GM12892 (cell line): ENCODE data around the gene PCSK6.

ENCODE experiments used
- DNase-seq: peaks from one replicate; pipeline ENCODE4 v3.0.0; 2011; ENCODE audit not compliant: insufficient read length
- FAIRE-seq: peaks from 2 replicates; lab custom pipeline; 2011; peaks lifted over from hg19 to GRCh38; lab: Jason Lieb, UNC
- POLR2A ChIP-seq: IDR thresholded peaks from 2 replicates; pipeline ENCODE4 v1.6.1; 2011; ENCODE audit warnings: low read depth, low read length, control low read depth
- POLR2AphosphoS5 ChIP-seq: IDR thresholded peaks from 2 replicates; pipeline ENCODE4 v1.6.1; 2011; ENCODE audit warnings: low read depth, low read length, control low read depth
- TAF1 ChIP-seq: IDR thresholded peaks from 2 replicates; pipeline ENCODE4 v1.6.1; 2011; ENCODE audit warnings: low read depth, mild to moderate bottlenecking, control low read depth, low read length, borderline replicate concordance

Gene PCSK6

GRCh38 chr15:101434032-101434920 is 55.2 kb downstream of the PCSK6 start:
- no peak for TF ChIP-seq TAF1
- TF ChIP-seq POLR2AphosphoS5: no peak
- TF ChIP-seq POLR2A: no peak
- FAIRE-seq: no peak
- DNase-seq: no peak

DNA sequence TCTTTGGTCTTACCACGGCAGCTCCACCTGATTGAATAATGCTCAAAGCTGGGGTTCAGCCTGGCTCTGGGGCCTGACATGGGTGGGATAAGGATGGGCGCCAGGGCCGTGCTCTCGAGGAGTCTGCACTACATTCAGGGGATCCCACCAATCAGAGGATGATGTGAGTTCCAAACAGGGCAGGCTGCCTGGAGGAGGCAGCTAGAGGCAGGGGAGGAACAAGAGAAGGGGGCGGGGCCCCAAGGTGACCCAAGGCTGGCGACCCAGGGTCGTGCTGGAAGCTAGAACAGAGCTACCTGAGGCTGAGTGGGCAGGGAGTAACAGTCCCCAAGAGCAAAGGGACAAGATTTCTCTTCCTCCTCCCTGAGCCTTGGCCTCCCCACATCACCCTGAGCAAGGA is 56.1 kb downstream of the PCSK6 start:
- no peak for FAIRE-seq
- no peak for TF ChIP-seq TAF1
- no peak for TF ChIP-seq POLR2AphosphoS5
- no peak for TF ChIP-seq POLR2A
- DNase-seq: no peak

DNA sequence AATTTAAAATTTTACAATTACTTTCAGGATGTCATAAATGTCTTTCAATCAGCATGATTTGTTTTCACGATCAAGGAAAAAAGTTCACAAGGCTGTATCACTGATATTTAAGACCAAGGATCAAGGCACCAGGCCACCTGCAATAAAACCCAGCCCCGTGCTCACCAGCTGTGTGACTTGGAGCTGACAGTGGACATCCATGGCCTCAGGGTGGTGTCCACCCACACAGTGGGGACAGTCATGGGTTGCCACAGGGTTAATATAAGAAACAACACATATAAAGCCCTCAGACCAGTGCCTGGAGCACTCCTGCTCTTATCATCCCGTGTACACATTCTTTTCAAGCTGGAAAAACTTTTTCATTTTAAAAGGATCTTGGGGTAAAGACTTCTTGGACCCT is 56.5 kb downstream of the PCSK6 start:
- DNase-seq (no peak), FAIRE-seq (no peak)
- no peak for TF ChIP-seq TAF1
- no peak for TF ChIP-seq POLR2AphosphoS5
- no peak for TF ChIP-seq POLR2A

- no peak for DNase-seq
- TF ChIP-seq POLR2AphosphoS5 (no peak), TAF1 (no peak), POLR2A (no peak)
- FAIRE-seq: no peak
These were observed 57.8 kb downstream of the PCSK6 start for GRCh38 chr15:101431748-101432147.

- FAIRE-seq (no peak), DNase-seq (no peak)
- TF ChIP-seq POLR2A: no peak
- no peak for TF ChIP-seq POLR2AphosphoS5
- no peak for TF ChIP-seq TAF1
These were observed 58.2 kb downstream of the PCSK6 start for GRCh38 chr15:101431301-101431700.

GRCh38 chr15:101429646-101430045 is 59.9 kb downstream of the PCSK6 start:
- FAIRE-seq: no peak
- no peak for DNase-seq
- no peak for TF ChIP-seq POLR2AphosphoS5
- no peak for TF ChIP-seq POLR2A
- no peak for TF ChIP-seq TAF1

DNA sequence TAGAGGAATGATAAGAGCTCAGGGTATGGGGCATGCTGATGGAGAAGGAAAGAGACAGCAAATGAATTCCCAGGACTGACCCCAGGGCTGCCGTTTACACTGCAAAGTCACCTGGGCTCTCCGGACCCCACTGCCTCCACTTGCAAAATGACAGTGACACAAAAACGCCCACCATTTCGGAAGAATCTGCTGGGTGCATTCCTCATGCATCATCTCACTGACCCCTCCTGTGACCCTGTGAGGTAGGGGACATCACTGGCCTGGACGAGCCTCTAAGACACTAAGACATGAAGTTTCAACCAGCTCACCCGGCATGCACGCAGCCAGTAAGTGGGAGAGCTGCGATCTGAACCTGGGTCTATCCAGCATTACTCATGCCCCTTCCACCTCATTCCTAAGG is 60.3 kb downstream of the PCSK6 start:
- DNase-seq (no peak), FAIRE-seq (no peak)

DNA sequence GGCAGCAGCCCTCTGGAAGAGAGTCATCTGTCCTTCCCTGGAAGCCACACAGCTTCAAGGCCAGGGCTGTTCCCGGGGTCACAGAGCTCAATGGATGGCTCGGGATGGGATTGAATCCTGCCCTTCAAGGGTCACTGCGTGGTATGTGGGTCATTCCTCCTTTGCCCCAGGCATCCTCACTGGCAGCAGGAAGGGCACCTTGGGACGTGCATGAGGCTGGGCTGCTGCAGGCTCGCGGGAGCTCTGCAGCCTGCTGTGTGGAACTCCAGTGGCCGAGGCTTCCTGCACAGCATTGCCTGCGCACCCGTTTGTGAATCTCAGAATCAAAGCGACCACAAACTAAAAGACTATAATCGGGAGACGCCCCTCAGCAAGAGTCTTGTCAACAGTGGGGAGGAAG is 60.7 kb downstream of the PCSK6 start:
- FAIRE-seq (no peak), DNase-seq (no peak)
- TF ChIP-seq POLR2AphosphoS5: no peak
- TF ChIP-seq POLR2A: no peak
- TF ChIP-seq TAF1: no peak

More for the DNA sequence above, 60.3 kb downstream of the PCSK6 start:
- TF ChIP-seq POLR2A (no peak), POLR2AphosphoS5 (no peak), TAF1 (no peak)

- FAIRE-seq: no peak
- DNase-seq: no peak
- TF ChIP-seq POLR2A: no peak
- no peak for TF ChIP-seq POLR2AphosphoS5
- TF ChIP-seq TAF1: no peak
These were observed 61.7 kb downstream of the PCSK6 start for GRCh38 chr15:101427606-101428487.

DNA sequence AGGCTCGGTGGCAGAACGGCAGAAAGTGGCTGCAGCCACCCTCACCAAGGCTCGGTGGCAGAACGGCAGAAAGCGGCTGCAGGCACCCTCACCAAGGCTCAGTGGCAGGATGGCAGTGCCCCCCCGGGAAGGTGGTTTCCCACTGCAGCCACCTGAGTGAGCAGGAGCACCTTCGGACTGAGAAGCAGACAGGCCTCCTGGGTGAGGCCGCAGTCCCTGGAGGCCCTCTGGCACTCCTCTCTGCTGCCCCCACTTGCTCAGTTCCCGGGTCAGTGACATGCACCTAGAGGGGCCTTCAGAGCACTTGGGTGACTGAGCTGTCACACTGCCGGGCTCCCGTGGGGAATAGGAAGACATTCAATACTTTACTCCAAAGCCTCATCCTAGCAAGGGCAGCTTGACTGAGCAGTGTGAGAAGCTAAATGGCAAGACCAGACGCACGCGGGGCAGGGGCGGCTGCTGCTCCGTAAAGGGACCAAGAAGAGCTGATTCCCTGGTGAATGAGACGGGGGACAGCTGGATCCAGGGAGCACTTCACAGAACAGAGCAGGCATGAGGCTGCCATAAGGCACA is 62.7 kb downstream of the PCSK6 start:
- FAIRE-seq: no peak
- no peak for DNase-seq
- TF ChIP-seq POLR2AphosphoS5: no peak
- no peak for TF ChIP-seq POLR2A
- TF ChIP-seq TAF1: no peak

- DNase-seq: no peak
- TF ChIP-seq TAF1 (no peak), POLR2AphosphoS5 (no peak), POLR2A (no peak)
These were observed 63.6 kb downstream of the PCSK6 start for GRCh38 chr15:101425787-101426365.

More at GRCh38 chr15:101425787-101426365, 63.6 kb downstream of the PCSK6 start:
- no peak for FAIRE-seq
